OCI-LY7 (cell line): ENCODE data around the gene CIZ1. TPM values are rescaled to one million over a fixed set of nuclear protein-coding genes. Genes with fewer than 3 reads are reported as not detected.

Experiments
- BruUV-seq: library from RNA; stranded (reverse); fragments of 400-500 nt; replicated peaks from 2 replicates; lab custom pipeline; 2021; lab: Mats Ljungman, UMichigan
- CTCF ChIA-PET: fragments of 300-600 bp; sonication (Branson Sonifier 250); formaldehyde crosslinking; loops from one replicate; lab custom pipeline; 2022; ENCODE audit warnings: antibody characterized with exemption; ENCODE audit not compliant: unreplicated experiment; lab: Charles Lee
- POLR2A ChIA-PET: fragments of 300-600 bp; sonication (Branson Sonifier 250); formaldehyde crosslinking; loops from one replicate; lab custom pipeline; 2022; ENCODE audit warnings: antibody characterized with exemption; lab: Charles Lee
- DNase-seq: peaks from one replicate; pipeline ENCODE4 v3.0.0-alpha.2; 2015; ENCODE audit warnings: low spot score
- H2AFZ ChIP-seq: fragments of 200-600 bp; sonication (generic), shearing (Covaris generic); 2 replicates; pipeline ENCODE4 v1.6.1; 2014; ENCODE audit warnings: mild to moderate bottlenecking, antibody characterized with exemption, low read length, moderate library complexity
- H3K27ac ChIP-seq: fragments of 200-600 bp; sonication (generic); 2 replicates; pipeline ENCODE4 v1.5.1; 2014; ENCODE audit warnings: mixed run types, low read depth, mild to moderate bottlenecking, moderate library complexity, low read length, inconsistent platforms; ENCODE audit not compliant: poor library complexity, severe bottlenecking
- H3K36me3 ChIP-seq: fragments of 200-600 bp; sonication (generic); 2 replicates; pipeline ENCODE4 v1.6.1; 2014; ENCODE audit warnings: mild to moderate bottlenecking, antibody characterized with exemption, low read length, moderate library complexity, mixed read lengths; ENCODE audit not compliant: insufficient read depth
- H3K4me1 ChIP-seq: fragments of 200-600 bp; sonication (generic); 2 replicates; pipeline ENCODE4 v1.5.1; 2014; ENCODE audit warnings: mild to moderate bottlenecking, low read length; ENCODE audit not compliant: insufficient read depth, poor library complexity, severe bottlenecking
- H3K4me2 ChIP-seq: fragments of 200-600 bp; sonication (generic); 2 replicates; pipeline ENCODE4 v1.6.1; 2014; ENCODE audit warnings: mild to moderate bottlenecking, low read length
- H3K4me3 ChIP-seq: fragments of 200-600 bp; sonication (generic); 2 replicates; pipeline ENCODE4 v1.5.1; 2014; ENCODE audit warnings: mild to moderate bottlenecking, low read depth, low read length; ENCODE audit not compliant: poor library complexity, severe bottlenecking
- H3K79me2 ChIP-seq: fragments of 200-600 bp; sonication (generic); 2 replicates; pipeline ENCODE4 v1.6.1; 2016; ENCODE audit warnings: low read depth, mild to moderate bottlenecking, low read length, moderate library complexity, mixed read lengths; ENCODE audit not compliant: insufficient read depth
- H3K9me2 ChIP-seq: fragments of 200-600 bp; sonication (generic); 2 replicates; pipeline ENCODE4 v1.6.1; 2016; ENCODE audit warnings: mild to moderate bottlenecking, low read length, mixed read lengths; ENCODE audit not compliant: insufficient read depth
- H3K9me3 ChIP-seq: fragments of 200-600 bp; sonication (generic); 2 replicates; pipeline ENCODE4 v1.6.1; 2014; ENCODE audit warnings: mild to moderate bottlenecking, mixed run types, low read length, mixed read lengths
- H4K20me1 ChIP-seq: fragments of 200-600 bp; sonication (generic); 2 replicates; pipeline ENCODE4 v1.6.1; 2014; ENCODE audit warnings: mild to moderate bottlenecking, antibody characterized with exemption, low read length, moderate library complexity, mixed read lengths; ENCODE audit not compliant: insufficient read depth
- EZH2phosphoT487 ChIP-seq: fragments of 200-600 bp; sonication (generic); IDR thresholded peaks from 2 replicates; pipeline ENCODE4 v1.6.1; 2018; ENCODE audit warnings: low read depth, borderline replicate concordance, mild to moderate bottlenecking, mixed run types, antibody characterized with exemption, low read length, moderate library complexity, mixed read lengths
- intact Hi-C: fragments of 100-400 bp; cut with micrococcal nuclease; formaldehyde crosslinking; loops from one replicate; pipeline ENCODE4 v1.10.0; 2022; ENCODE audit not compliant: unreplicated experiment
- total RNA-seq, 2 experiments: library from RNA; depleted of rRNA in 1 of 2; stranded (reverse); fragments of >200 nt in 1 of 2; shearing (Covaris generic) in 1 of 2; gene quantifications; 2 replicates each; pipeline ENCODE4 v1.2.3, GENCODE V29; 2014 to 2022
- TF ChIP-seq, protein P1 (sequence below): fragments of 200-600 bp; sonication (generic); conservative IDR thresholded peaks from 2 replicates; pipeline ENCODE4 v1.5.1; 2014; ENCODE audit warnings: mild to moderate bottlenecking, antibody characterized with exemption, low read length, moderate library complexity, mixed read lengths

CIZ1 gene
- total RNA-seq, 2 experiments from 2014 or later = 45.4 to 121 TPM

DNA sequence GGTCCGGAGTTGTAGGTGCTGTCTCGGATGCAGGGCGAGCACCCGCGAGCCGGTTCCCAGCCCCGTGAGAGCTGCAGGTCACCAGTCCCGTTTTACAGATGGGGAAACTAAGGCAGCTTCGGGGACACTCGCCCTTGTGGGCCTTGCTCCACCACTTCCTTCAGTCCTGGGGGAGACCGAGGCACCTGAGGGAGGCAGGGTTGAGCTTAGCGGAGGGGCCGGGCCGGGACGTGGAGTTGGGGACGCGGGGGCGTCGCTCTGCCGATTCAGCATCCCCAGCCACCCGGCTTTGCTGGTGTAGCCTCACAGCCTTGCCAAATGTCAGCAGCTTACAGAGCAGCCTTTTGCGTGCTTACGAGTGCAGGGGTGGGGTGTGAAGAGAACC is 30.8 kb downstream of the CIZ1 start:
- peak; percentile 52 for DNase-seq
- CTCF ChIA-PET = no interaction called here
- Histone ChIP-seq H4K20me1 (no peaks in the 10 kb centered on the region), H3K4me2 (peak overlapping the region; percentile 95), H3K4me3 (peak overlapping the region; percentile 99), H3K36me3 (peaks cover 29% of the 10 kb centered on the region), H3K79me2 (peaks cover 4% of the 10 kb centered on the region; the same call in 1 of the 2 replicates), H3K4me1 (peaks cover 14% of the 10 kb centered on the region), H3K9me3 (no peaks in the 10 kb centered on the region), H3K27ac (peak overlapping the region; percentile 55), H3K9me2 (no peaks in the 10 kb centered on the region), H2AFZ (peak overlapping the region; percentile 96)
- POLR2A ChIA-PET = interaction anchor here (0.9 kb wide), 1 partner anchor 11 kb away, joined by 5 read pairs; no protein-coding TSS in a partner anchor
- intact Hi-C loops = loop anchor here (1.0 kb wide), 1 partner anchor 32 kb away; no protein-coding TSS in a partner anchor
- TF ChIP-seq, protein P1, sequence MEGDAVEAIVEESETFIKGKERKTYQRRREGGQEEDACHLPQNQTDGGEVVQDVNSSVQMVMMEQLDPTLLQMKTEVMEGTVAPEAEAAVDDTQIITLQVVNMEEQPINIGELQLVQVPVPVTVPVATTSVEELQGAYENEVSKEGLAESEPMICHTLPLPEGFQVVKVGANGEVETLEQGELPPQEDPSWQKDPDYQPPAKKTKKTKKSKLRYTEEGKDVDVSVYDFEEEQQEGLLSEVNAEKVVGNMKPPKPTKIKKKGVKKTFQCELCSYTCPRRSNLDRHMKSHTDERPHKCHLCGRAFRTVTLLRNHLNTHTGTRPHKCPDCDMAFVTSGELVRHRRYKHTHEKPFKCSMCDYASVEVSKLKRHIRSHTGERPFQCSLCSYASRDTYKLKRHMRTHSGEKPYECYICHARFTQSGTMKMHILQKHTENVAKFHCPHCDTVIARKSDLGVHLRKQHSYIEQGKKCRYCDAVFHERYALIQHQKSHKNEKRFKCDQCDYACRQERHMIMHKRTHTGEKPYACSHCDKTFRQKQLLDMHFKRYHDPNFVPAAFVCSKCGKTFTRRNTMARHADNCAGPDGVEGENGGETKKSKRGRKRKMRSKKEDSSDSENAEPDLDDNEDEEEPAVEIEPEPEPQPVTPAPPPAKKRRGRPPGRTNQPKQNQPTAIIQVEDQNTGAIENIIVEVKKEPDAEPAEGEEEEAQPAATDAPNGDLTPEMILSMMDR = no peak
- TF ChIP-seq EZH2phosphoT487 = no peak
- BruUV-seq = no TSS peak

DNA sequence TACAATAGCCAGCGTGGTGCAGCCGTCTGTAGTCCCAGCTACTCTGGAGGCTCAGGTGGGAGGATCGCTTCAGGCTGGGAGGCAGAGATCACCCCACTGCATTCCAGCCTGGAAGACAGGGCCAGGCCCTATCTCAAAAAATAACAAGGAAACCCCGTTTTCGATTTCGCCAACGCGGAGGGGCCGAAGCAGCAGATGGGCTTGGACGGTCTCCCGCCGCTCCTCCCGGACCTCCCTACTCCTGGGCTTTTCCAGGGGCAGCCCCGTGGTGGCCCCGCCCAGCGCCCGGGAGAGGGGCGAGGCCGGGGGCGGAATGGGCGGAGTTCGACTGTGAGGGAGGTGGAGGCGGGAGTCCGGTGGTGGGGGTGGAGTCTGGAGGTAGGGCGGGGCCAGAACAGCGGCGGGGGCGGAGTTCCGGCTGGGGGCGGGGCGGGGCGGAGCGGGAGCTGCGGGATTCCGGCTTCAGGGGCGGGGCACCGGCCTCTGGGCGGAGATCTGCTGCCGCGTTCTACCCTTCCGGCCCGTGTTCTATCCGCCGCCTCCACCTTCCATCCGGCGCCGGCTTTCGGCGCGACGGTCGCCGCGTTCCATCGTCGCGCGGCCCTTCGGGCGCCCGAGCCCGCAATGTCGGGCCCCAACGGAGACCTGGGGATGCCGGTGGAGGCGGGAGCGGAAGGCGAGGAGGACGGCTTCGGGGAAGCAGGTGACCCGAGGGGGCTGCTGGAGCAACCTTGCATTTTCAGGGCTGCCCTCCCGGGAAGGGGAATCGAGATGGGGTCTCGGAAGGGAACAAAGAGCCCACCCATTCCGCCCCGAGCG is 31.4 kb downstream of the CIZ1 start, which contains the start of gene BBLN:
BBLN (plus strand) TSS at position 482 of the 819 bp plus-strand sequence; CDS start at position 625, 143 bp downstream.
- no peaks in the 10 kb centered on the region for H4K20me1 ChIP-seq
- BruUV-seq = no TSS peak
- peak; percentile 94 for DNase-seq
- TF ChIP-seq, protein P1 = no peak
- TF ChIP-seq EZH2phosphoT487 = no peak
- CTCF ChIA-PET = no interaction called here
- intact Hi-C loops = loop anchor here (1.0 kb wide), 1 partner anchor 32 kb away; no protein-coding TSS in a partner anchor
- peak within 1 kb of the TSS; percentile 99 for H3K4me3 ChIP-seq
- H3K27ac ChIP-seq = peak within 1 kb of the TSS; percentile 55
- H3K79me2 ChIP-seq = peaks cover 4% of the 10 kb centered on the region; the same call in 1 of the 2 replicates
- H3K9me3 ChIP-seq = no peaks in the 10 kb centered on the region
- H3K4me2 ChIP-seq = peak within 1 kb of the TSS; percentile 95
- H3K36me3 ChIP-seq = peaks cover 26% of the 10 kb centered on the region
- peaks cover 14% of the 10 kb centered on the region for H3K4me1 ChIP-seq
- POLR2A ChIA-PET = interaction anchor here (0.6 to 0.9 kb wide), 2 partner anchors 12 to 18 kb away, joined by 5 read pairs; no protein-coding TSS in a partner anchor
- no peaks in the 10 kb centered on the region for H3K9me2 ChIP-seq
- H2AFZ ChIP-seq = peak within 1 kb of the TSS; percentile 96
